ENCODE results near the gene HMGB3. TPM values are rescaled to one million over a fixed set of nuclear protein-coding genes. Genes with fewer than 3 reads are reported as not detected.
"Not testable (repeated sequence)": the region's sequence is repeated elsewhere in the genome, so short reads cannot be mapped to it uniquely, and the experiment has no call there.

Gene HMGB3
- total and polyA plus RNA-seq, 3 donors from 2014 or later = 10.0 to 37.1 (median 19.7) TPM

- no peak overlapping the region for H3K27ac ChIP-seq
- no peaks in the 10 kb centered on the region for H3K36me3 ChIP-seq (ENCODE audit: low read depth, missing control alignments)
- H3K4me3 ChIP-seq = no peak overlapping the region
- H3K27me3 ChIP-seq = no peaks in the 10 kb centered on the region
- no peaks in the 10 kb centered on the region for H3K4me1 ChIP-seq
- H3K9me3 ChIP-seq = no peaks in the 10 kb centered on the region
- intact Hi-C loops (cut with DNase I; ENCODE audit: low total_unique reads) = no loop called here
- WGBS, 2 donors = 90% methylated on average over 3 of the region's 3 CpGs; no CpG with 5 or more reads in 1 of the 2 donors
- TF ChIP-seq CTCF (IDR thresholded peaks at IDR 0.05) (no peak), POLR2A (IDR thresholded peaks at IDR 0.05) (no peak)
- DNase-seq = no peak
Measured at GRCh38 chrX:150954951-150955350, 28.2 kb upstream of the HMGB3 start.

- Histone ChIP-seq H3K36me3 (ENCODE audit: low read depth, missing control alignments) (no peaks in the 10 kb centered on the region), H3K4me1 (no peaks in the 10 kb centered on the region), H3K4me3 (no peak overlapping the region), H3K27me3 (no peaks in the 10 kb centered on the region), H3K9me3 (no peaks in the 10 kb centered on the region), H3K27ac (no peak overlapping the region)
- intact Hi-C loops (cut with DNase I; ENCODE audit: low total_unique reads) = no loop called here
- 90 to 100% methylated on average over 2 of the region's 2 CpGs for WGBS, 2 donors
- no peak for TF ChIP-seq CTCF (IDR thresholded peaks at IDR 0.05)
- no peak for TF ChIP-seq POLR2A (IDR thresholded peaks at IDR 0.05)
- no peak for DNase-seq
Measured at GRCh38 chrX:150955590-150955989, 27.5 kb upstream of the HMGB3 start.

GRCh38 chrX:150958177-150958576 lies 25.0 kb upstream of the HMGB3 start:
- no peak for DNase-seq

GRCh38 chrX:150959557-150959956 lies 23.6 kb upstream of the HMGB3 start:
- intact Hi-C loops (cut with DNase I; ENCODE audit: low total_unique reads) = no loop called here
- WGBS, 2 donors = 86 to 92% methylated on average over 2 of the region's 2 CpGs
- H3K36me3 ChIP-seq (ENCODE audit: low read depth, missing control alignments) = no peaks in the 10 kb centered on the region
- no peak for DNase-seq
- no peak overlapping the region for H3K27ac ChIP-seq
- no peaks in the 10 kb centered on the region for H3K27me3 ChIP-seq
- H3K4me1 ChIP-seq = no peaks in the 10 kb centered on the region
- H3K4me3 ChIP-seq = no peak overlapping the region
- no peak for TF ChIP-seq POLR2A (IDR thresholded peaks at IDR 0.05)
- TF ChIP-seq CTCF (IDR thresholded peaks at IDR 0.05) = no peak
- H3K9me3 ChIP-seq = no peaks in the 10 kb centered on the region

More at GRCh38 chrX:150958177-150958576, 25.0 kb upstream of the HMGB3 start:
- Histone ChIP-seq H3K27me3 (no peaks in the 10 kb centered on the region), H3K36me3 (ENCODE audit: low read depth, missing control alignments) (no peaks in the 10 kb centered on the region), H3K9me3 (no peaks in the 10 kb centered on the region), H3K27ac (no peak overlapping the region), H3K4me3 (no peak overlapping the region), H3K4me1 (no peaks in the 10 kb centered on the region)
- TF ChIP-seq CTCF (IDR thresholded peaks at IDR 0.05) (no peak), POLR2A (IDR thresholded peaks at IDR 0.05) (no peak)
- WGBS, 2 donors = 12 to 40% methylated on average over 1 of the region's 1 CpG
- intact Hi-C loops (cut with DNase I; ENCODE audit: low total_unique reads) = no loop called here

- Histone ChIP-seq H3K9me3 (no peaks in the 10 kb centered on the region), H3K27ac (no peak overlapping the region), H3K36me3 (ENCODE audit: low read depth, missing control alignments) (no peaks in the 10 kb centered on the region), H3K4me3 (no peak overlapping the region), H3K27me3 (no peaks in the 10 kb centered on the region), H3K4me1 (no peaks in the 10 kb centered on the region)
- TF ChIP-seq POLR2A (IDR thresholded peaks at IDR 0.05) (no peak), CTCF (IDR thresholded peaks at IDR 0.05) (no peak)
- no peak for DNase-seq
- WGBS, 2 donors = 93 to 100% methylated on average over 3 to 6 of the region's 7 CpGs
- intact Hi-C loops (cut with DNase I; ENCODE audit: low total_unique reads) = no loop called here
Measured at GRCh38 chrX:150961631-150962030, 21.5 kb upstream of the HMGB3 start.

GRCh38 chrX:150964416-150964815 lies 18.7 kb upstream of the HMGB3 start:
- H3K4me3 ChIP-seq; H3K27me3 ChIP-seq; intact Hi-C loops (cut with DNase I; ENCODE audit: low total_unique reads); H3K9me3 ChIP-seq; H3K4me1 ChIP-seq; DNase-seq; H3K36me3 ChIP-seq (ENCODE audit: low read depth, missing control alignments); H3K27ac ChIP-seq: not testable (repeated sequence)
- WGBS, 2 donors = 94 to 100% methylated on average over 2 to 12 of the region's 12 CpGs
